OCI-LY7 (cell line): ENCODE data around the gene LPIN1. TPM values are rescaled to one million over a fixed set of nuclear protein-coding genes. Genes with fewer than 3 reads are reported as not detected.

ENCODE experiments used
- BruUV-seq: library from RNA; stranded (reverse); fragments of 400-500 nt; replicated peaks from 2 replicates; lab custom pipeline; 2021; lab: Mats Ljungman, UMichigan
- CTCF ChIA-PET: fragments of 300-600 bp; sonication (Branson Sonifier 250); formaldehyde crosslinking; loops from one replicate; lab custom pipeline; 2022; ENCODE audit warnings: antibody characterized with exemption; ENCODE audit not compliant: unreplicated experiment; lab: Charles Lee
- POLR2A ChIA-PET: fragments of 300-600 bp; sonication (Branson Sonifier 250); formaldehyde crosslinking; loops from one replicate; lab custom pipeline; 2022; ENCODE audit warnings: antibody characterized with exemption; lab: Charles Lee
- DNase-seq: peaks from one replicate; pipeline ENCODE4 v3.0.0-alpha.2; 2015; ENCODE audit warnings: low spot score
- H2AFZ ChIP-seq: fragments of 200-600 bp; sonication (generic), shearing (Covaris generic); 2 replicates; pipeline ENCODE4 v1.6.1; 2014; ENCODE audit warnings: mild to moderate bottlenecking, antibody characterized with exemption, low read length, moderate library complexity
- H3K27ac ChIP-seq: fragments of 200-600 bp; sonication (generic); 2 replicates; pipeline ENCODE4 v1.5.1; 2014; ENCODE audit warnings: mixed run types, low read depth, mild to moderate bottlenecking, moderate library complexity, low read length, inconsistent platforms; ENCODE audit not compliant: poor library complexity, severe bottlenecking
- H3K36me3 ChIP-seq: fragments of 200-600 bp; sonication (generic); 2 replicates; pipeline ENCODE4 v1.6.1; 2014; ENCODE audit warnings: mild to moderate bottlenecking, antibody characterized with exemption, low read length, moderate library complexity, mixed read lengths; ENCODE audit not compliant: insufficient read depth
- H3K4me1 ChIP-seq: fragments of 200-600 bp; sonication (generic); 2 replicates; pipeline ENCODE4 v1.5.1; 2014; ENCODE audit warnings: mild to moderate bottlenecking, low read length; ENCODE audit not compliant: insufficient read depth, poor library complexity, severe bottlenecking
- H3K4me2 ChIP-seq: fragments of 200-600 bp; sonication (generic); 2 replicates; pipeline ENCODE4 v1.6.1; 2014; ENCODE audit warnings: mild to moderate bottlenecking, low read length
- H3K4me3 ChIP-seq: fragments of 200-600 bp; sonication (generic); 2 replicates; pipeline ENCODE4 v1.5.1; 2014; ENCODE audit warnings: mild to moderate bottlenecking, low read depth, low read length; ENCODE audit not compliant: poor library complexity, severe bottlenecking
- H3K79me2 ChIP-seq: fragments of 200-600 bp; sonication (generic); 2 replicates; pipeline ENCODE4 v1.6.1; 2016; ENCODE audit warnings: low read depth, mild to moderate bottlenecking, low read length, moderate library complexity, mixed read lengths; ENCODE audit not compliant: insufficient read depth
- H3K9me2 ChIP-seq: fragments of 200-600 bp; sonication (generic); 2 replicates; pipeline ENCODE4 v1.6.1; 2016; ENCODE audit warnings: mild to moderate bottlenecking, low read length, mixed read lengths; ENCODE audit not compliant: insufficient read depth
- H3K9me3 ChIP-seq: fragments of 200-600 bp; sonication (generic); 2 replicates; pipeline ENCODE4 v1.6.1; 2014; ENCODE audit warnings: mild to moderate bottlenecking, mixed run types, low read length, mixed read lengths
- H4K20me1 ChIP-seq: fragments of 200-600 bp; sonication (generic); 2 replicates; pipeline ENCODE4 v1.6.1; 2014; ENCODE audit warnings: mild to moderate bottlenecking, antibody characterized with exemption, low read length, moderate library complexity, mixed read lengths; ENCODE audit not compliant: insufficient read depth
- EZH2phosphoT487 ChIP-seq: fragments of 200-600 bp; sonication (generic); IDR thresholded peaks from 2 replicates; pipeline ENCODE4 v1.6.1; 2018; ENCODE audit warnings: low read depth, borderline replicate concordance, mild to moderate bottlenecking, mixed run types, antibody characterized with exemption, low read length, moderate library complexity, mixed read lengths
- intact Hi-C: fragments of 100-400 bp; cut with micrococcal nuclease; formaldehyde crosslinking; loops from one replicate; pipeline ENCODE4 v1.10.0; 2022; ENCODE audit not compliant: unreplicated experiment
- total RNA-seq, 2 experiments: library from RNA; depleted of rRNA in 1 of 2; stranded (reverse); fragments of >200 nt in 1 of 2; shearing (Covaris generic) in 1 of 2; gene quantifications; 2 replicates each; pipeline ENCODE4 v1.2.3, GENCODE V29; 2014 to 2022
- TF ChIP-seq, protein P1 (sequence below): fragments of 200-600 bp; sonication (generic); conservative IDR thresholded peaks from 2 replicates; pipeline ENCODE4 v1.5.1; 2014; ENCODE audit warnings: mild to moderate bottlenecking, antibody characterized with exemption, low read length, moderate library complexity, mixed read lengths

The LPIN1 gene
- total RNA-seq, 2 experiments from 2014 or later, result 56.9 to 70.2 TPM

DNA sequence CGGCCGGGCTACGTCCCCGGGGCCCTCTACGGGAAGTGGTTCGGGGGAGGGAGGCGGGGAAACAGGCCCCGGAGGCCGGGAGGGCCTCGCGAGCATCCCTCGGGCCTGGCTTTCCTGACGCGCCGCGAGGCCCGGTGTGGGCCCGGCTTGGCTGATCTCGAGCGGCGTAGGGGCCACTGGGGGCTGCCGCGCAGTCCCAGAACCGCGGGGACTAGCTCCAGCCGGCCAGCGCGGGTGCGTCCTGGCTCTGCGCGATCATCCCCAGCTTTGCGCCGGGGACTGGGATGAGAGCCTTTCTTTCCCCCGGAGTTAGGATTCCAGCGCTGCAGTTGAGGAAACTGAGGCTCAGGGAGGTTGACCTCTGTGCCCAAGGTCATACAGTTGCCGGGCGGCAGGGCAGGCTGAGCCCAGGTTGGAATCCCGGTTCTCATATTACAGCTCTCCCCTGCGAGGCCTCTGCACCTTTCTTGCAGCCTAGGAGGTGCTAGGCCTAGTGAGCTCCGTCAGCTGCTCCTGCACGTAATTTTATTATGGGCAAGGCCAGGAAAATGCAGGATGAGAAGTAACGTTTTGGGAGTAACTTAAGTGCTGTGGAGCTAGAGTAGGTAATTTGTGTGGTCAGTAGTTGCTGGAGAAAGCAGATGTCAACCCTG is 501 bp downstream of the LPIN1 start:
- peak; percentile 50 for DNase-seq
- POLR2A ChIA-PET, result interaction anchor here (0.7 to 1.3 kb wide), 5 partner anchors 9 to 34 kb away, joined by 3 to 4 read pairs (median 3); no protein-coding TSS in a partner anchor

DNA sequence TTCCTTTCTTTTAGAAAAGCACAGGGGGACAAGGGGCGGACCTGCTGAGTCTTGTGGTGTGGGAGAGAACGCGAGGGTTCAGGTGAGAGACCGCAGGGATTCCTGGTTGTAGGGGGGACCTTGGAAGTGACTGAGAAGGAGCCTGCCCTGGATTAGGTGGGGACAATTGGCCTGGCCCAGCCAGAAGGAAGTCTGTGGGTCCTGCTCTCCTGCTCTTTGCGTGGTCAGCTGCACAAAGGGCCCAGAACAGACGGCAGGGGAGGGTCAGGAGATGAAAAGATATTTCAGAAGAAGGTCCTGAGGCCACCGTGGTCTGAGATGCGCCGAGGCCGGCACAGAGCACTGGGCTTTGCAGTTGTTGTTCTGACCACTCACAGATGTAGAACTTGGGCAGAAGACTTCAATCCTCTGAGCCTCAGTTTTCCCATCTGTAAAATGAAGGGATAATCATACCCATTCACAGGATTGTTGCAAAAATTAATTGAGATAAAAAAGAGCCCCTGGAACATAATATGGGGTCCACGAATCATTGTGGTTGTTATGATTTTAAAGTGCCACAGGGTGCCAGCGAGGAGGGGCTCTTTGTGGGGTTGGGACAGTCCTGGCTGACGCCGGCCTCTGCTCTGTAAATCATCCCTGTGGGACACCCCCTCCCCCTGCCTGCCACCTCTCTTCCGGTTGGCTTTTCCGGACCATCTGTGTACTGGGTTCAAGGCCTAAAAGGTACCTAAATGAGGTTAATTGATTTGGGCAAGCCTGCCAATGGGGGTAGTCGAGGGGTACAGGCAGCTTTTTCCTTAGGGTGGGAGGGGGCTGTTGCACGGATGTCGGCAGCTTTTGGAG is 1.8 kb downstream of the LPIN1 start:
- POLR2A ChIA-PET, result interaction anchor here (0.6 to 1.3 kb wide), 3 partner anchors 9 to 183 kb away, joined by 3 to 4 read pairs (median 3); no protein-coding TSS in a partner anchor
- CTCF ChIA-PET, result interaction anchor here (1.6 to 1.7 kb wide), 2 partner anchors 9 to 31 kb away, joined by 4 to 9 read pairs; no protein-coding TSS in a partner anchor
- peak overlapping the region; percentile 80 for H3K4me3 ChIP-seq
- intact Hi-C loops, result loop anchor here (5.0 kb wide), 3 partner anchors 284 to 969 kb away; partner anchors contain the start of genes PDIA6 and TRIB2
- peaks cover 62% of the 10 kb centered on the region for H3K79me2 ChIP-seq
- 0 out of 2 replicates have a peak, but pooled peaks cover 2% of the 10 kb centered on the region for H3K36me3 ChIP-seq
- H3K4me1 ChIP-seq, result peaks cover 87% of the 10 kb centered on the region
- peak overlapping the region; percentile 98 for H3K4me2 ChIP-seq
- DNase-seq, result peak; percentile 43
- H3K9me2 ChIP-seq, result no peaks in the 10 kb centered on the region
- no peak overlapping the region for H2AFZ ChIP-seq
- BruUV-seq, result TSS peak; percentile 64
- H3K27ac ChIP-seq, result peak overlapping the region; percentile 88
- H4K20me1 ChIP-seq, result peaks cover 24% of the 10 kb centered on the region
- TF ChIP-seq EZH2phosphoT487, result no peak
- TF ChIP-seq, protein P1, sequence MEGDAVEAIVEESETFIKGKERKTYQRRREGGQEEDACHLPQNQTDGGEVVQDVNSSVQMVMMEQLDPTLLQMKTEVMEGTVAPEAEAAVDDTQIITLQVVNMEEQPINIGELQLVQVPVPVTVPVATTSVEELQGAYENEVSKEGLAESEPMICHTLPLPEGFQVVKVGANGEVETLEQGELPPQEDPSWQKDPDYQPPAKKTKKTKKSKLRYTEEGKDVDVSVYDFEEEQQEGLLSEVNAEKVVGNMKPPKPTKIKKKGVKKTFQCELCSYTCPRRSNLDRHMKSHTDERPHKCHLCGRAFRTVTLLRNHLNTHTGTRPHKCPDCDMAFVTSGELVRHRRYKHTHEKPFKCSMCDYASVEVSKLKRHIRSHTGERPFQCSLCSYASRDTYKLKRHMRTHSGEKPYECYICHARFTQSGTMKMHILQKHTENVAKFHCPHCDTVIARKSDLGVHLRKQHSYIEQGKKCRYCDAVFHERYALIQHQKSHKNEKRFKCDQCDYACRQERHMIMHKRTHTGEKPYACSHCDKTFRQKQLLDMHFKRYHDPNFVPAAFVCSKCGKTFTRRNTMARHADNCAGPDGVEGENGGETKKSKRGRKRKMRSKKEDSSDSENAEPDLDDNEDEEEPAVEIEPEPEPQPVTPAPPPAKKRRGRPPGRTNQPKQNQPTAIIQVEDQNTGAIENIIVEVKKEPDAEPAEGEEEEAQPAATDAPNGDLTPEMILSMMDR, result no peak
- no peaks in the 10 kb centered on the region for H3K9me3 ChIP-seq

More for the DNA sequence above, 501 bp downstream of the LPIN1 start:
- intact Hi-C loops, result loop anchor here (2.0 to 5.0 kb wide), 4 partner anchors 32 to 970 kb away; partner anchors contain the start of genes PDIA6 and TRIB2
- no peak for TF ChIP-seq EZH2phosphoT487
- TF ChIP-seq, protein P1, result no peak
- CTCF ChIA-PET, result interaction anchor here (0.5 to 1.6 kb wide), 3 partner anchors 11 to 33 kb away, joined by 3 to 9 read pairs (median 4); no protein-coding TSS in a partner anchor
- BruUV-seq, result no TSS peak
- no peaks in the 10 kb centered on the region for H3K9me3 ChIP-seq
- H3K4me1 ChIP-seq, result peaks cover 81% of the 10 kb centered on the region
- H3K27ac ChIP-seq, result peak overlapping the region; percentile 88
- H3K79me2 ChIP-seq, result peaks cover 49% of the 10 kb centered on the region
- H4K20me1 ChIP-seq, result peaks cover 18% of the 10 kb centered on the region
- H3K9me2 ChIP-seq, result no peaks in the 10 kb centered on the region
- H3K36me3 ChIP-seq, result 0 out of 2 replicates have a peak, but pooled peaks cover 2% of the 10 kb centered on the region
- H2AFZ ChIP-seq, result no peak overlapping the region
- peak overlapping the region; percentile 98 for H3K4me2 ChIP-seq
- H3K4me3 ChIP-seq, result peak overlapping the region; percentile 80
